Measurements from ENCODE around the gene CA12.
A peak's percentile ranks its signal among the peaks of the same experiment; 100 is the strongest.

CA12 gene

GRCh38 chr15:63283126-63283525 lies 98.5 kb downstream of the CA12 start:
- no peaks in the 10 kb centered on the region for H3K27me3 ChIP-seq (ENCODE audit: control insufficient read depth in 1 of 2, insufficient read depth in 2 of 2, low read length in 2 of 2)
- H3K9ac ChIP-seq (ENCODE audit: low read depth in 1 of 2, low read length in 2 of 2): no peak overlapping the region
- H3K27ac ChIP-seq (ENCODE audit: low read depth, low read length): no peak overlapping the region
- H3K36me3 ChIP-seq (ENCODE audit: control insufficient read depth in 1 of 2, insufficient read depth in 2 of 2, low read length in 2 of 2): peaks cover 4 to 7% of the 10 kb centered on the region in 2 donors
- H3K9me3 ChIP-seq (ENCODE audit: control insufficient read depth in 1 of 2, low read length in 2 of 2): no peaks in the 10 kb centered on the region
- H3K4me1 ChIP-seq (ENCODE audit: control insufficient read depth in 1 of 2, insufficient read depth in 2 of 2, low read length in 2 of 2): peaks cover 0 to 3% of the 10 kb centered on the region in 2 donors
- H3K4me3 ChIP-seq (ENCODE audit: low read depth in 1 of 2, low read length in 2 of 2): no peak overlapping the region

DNA sequence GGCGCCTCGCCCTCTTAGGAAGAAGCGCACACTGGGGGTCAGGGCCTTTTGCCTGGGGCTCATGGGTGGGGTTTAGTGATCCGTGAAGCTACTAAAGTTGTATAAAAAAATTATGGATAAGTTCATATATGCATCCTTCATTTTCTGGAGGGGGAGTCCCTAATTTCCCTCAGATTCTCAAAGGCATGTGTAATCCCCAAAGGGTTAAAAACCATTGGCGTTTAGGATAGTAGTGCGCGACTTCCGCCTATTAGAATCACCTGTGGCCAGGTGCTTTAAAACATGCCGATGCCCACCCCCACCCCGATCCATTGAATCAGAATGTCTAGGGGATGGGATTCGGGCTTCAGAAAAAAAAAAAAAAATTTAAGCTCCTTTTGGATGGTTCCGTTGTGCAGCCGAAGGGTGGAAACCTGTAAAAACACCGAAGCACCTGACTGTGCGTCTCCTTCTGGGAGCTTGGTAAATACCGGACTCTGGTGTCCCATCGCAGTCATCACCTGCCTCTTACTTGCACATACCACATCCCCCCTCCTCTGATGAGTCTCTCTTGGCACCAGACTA lies 103.7 kb downstream of the CA12 start:
- Histone ChIP-seq H3K27ac (ENCODE audit: low read depth, low read length) (peak overlapping the region; percentile 42), H3K4me3 (ENCODE audit: low read depth in 1 of 2, low read length in 2 of 2) (peak overlapping the region; percentile 74 to 83), H3K9me3 (ENCODE audit: control insufficient read depth in 1 of 2, low read length in 2 of 2) (no peaks in the 10 kb centered on the region), H3K27me3 (ENCODE audit: control insufficient read depth in 1 of 2, insufficient read depth in 2 of 2, low read length in 2 of 2) (no peaks in the 10 kb centered on the region), H3K4me1 (ENCODE audit: control insufficient read depth in 1 of 2, insufficient read depth in 2 of 2, low read length in 2 of 2) (peaks cover 0 to 9% of the 10 kb centered on the region in 2 donors), H3K9ac (ENCODE audit: low read depth in 1 of 2, low read length in 2 of 2) (peak overlapping the region; percentile 74 to 78), H3K36me3 (ENCODE audit: control insufficient read depth in 1 of 2, insufficient read depth in 2 of 2, low read length in 2 of 2) (peaks cover 0 to 7% of the 10 kb centered on the region in 2 donors)

- peak within 1 kb of the TSS; percentile 58 for H3K27ac ChIP-seq (ENCODE audit: low read depth, low read length)
- H3K9me3 ChIP-seq (ENCODE audit: control insufficient read depth in 1 of 2, low read length in 2 of 2): no peaks in the 10 kb centered on the region
- H3K4me3 ChIP-seq (ENCODE audit: low read depth in 1 of 2, low read length in 2 of 2): peak within 1 kb of the TSS; percentile 83 to 84
- no peaks in the 10 kb centered on the region for H3K27me3 ChIP-seq (ENCODE audit: control insufficient read depth in 1 of 2, insufficient read depth in 2 of 2, low read length in 2 of 2)
- peaks cover 0 to 7% of the 10 kb centered on the region in 2 donors for H3K36me3 ChIP-seq (ENCODE audit: control insufficient read depth in 1 of 2, insufficient read depth in 2 of 2, low read length in 2 of 2)
- peak within 1 kb of the TSS; percentile 85 to 90 for H3K9ac ChIP-seq (ENCODE audit: low read depth in 1 of 2, low read length in 2 of 2)
- H3K4me1 ChIP-seq (ENCODE audit: control insufficient read depth in 1 of 2, insufficient read depth in 2 of 2, low read length in 2 of 2): peaks cover 0 to 9% of the 10 kb centered on the region in 2 donors
Observed at GRCh38 chr15:63277038-63277892, 104.4 kb downstream of the CA12 start, which contains the start of gene APH1B. TSS of gene APH1B (plus strand) at chr15:63277605. CDS start at chr15:63277624, 19 bp downstream.

- H3K36me3 ChIP-seq (ENCODE audit: control insufficient read depth in 1 of 2, insufficient read depth in 2 of 2, low read length in 2 of 2): peaks cover 0 to 7% of the 10 kb centered on the region in 2 donors
- peak overlapping the region; percentile 58 for H3K27ac ChIP-seq (ENCODE audit: low read depth, low read length)
- H3K4me1 ChIP-seq (ENCODE audit: control insufficient read depth in 1 of 2, insufficient read depth in 2 of 2, low read length in 2 of 2): peaks cover 0 to 9% of the 10 kb centered on the region in 2 donors
- peak overlapping the region; percentile 82 to 84 for H3K4me3 ChIP-seq (ENCODE audit: low read depth in 1 of 2, low read length in 2 of 2)
- no peaks in the 10 kb centered on the region for H3K9me3 ChIP-seq (ENCODE audit: control insufficient read depth in 1 of 2, low read length in 2 of 2)
- no peaks in the 10 kb centered on the region for H3K27me3 ChIP-seq (ENCODE audit: control insufficient read depth in 1 of 2, insufficient read depth in 2 of 2, low read length in 2 of 2)
- H3K9ac ChIP-seq (ENCODE audit: low read depth in 1 of 2, low read length in 2 of 2): peak overlapping the region; percentile 85 to 90
Observed at GRCh38 chr15:63276342-63277037, 105.2 kb downstream of the CA12 start.

- H3K9me3 ChIP-seq (ENCODE audit: control insufficient read depth in 1 of 2, low read length in 2 of 2): no peaks in the 10 kb centered on the region
- H3K4me1 ChIP-seq (ENCODE audit: control insufficient read depth in 1 of 2, insufficient read depth in 2 of 2, low read length in 2 of 2): peaks cover 0 to 9% of the 10 kb centered on the region in 2 donors
- no peaks in the 10 kb centered on the region for H3K36me3 ChIP-seq (ENCODE audit: control insufficient read depth in 1 of 2, insufficient read depth in 2 of 2, low read length in 2 of 2)
- H3K9ac ChIP-seq (ENCODE audit: low read depth in 1 of 2, low read length in 2 of 2): no peak overlapping the region
- H3K4me3 ChIP-seq (ENCODE audit: low read depth in 1 of 2, low read length in 2 of 2): no peak overlapping the region
- H3K27ac ChIP-seq (ENCODE audit: low read depth, low read length): no peak overlapping the region
- no peaks in the 10 kb centered on the region for H3K27me3 ChIP-seq (ENCODE audit: control insufficient read depth in 1 of 2, insufficient read depth in 2 of 2, low read length in 2 of 2)
Observed at GRCh38 chr15:63274427-63274826, 107.2 kb downstream of the CA12 start.
